Skeletal muscle tissue (tissue), 4 donors: ENCODE results near the gene CCDC34. TPM values are rescaled to one million over a fixed set of nuclear protein-coding genes. Genes with fewer than 3 reads are reported as not detected.

ENCODE experiments used
- H3K27ac ChIP-seq: one replicate; pipeline ENCODE4 v1.7.0; 2013; ENCODE audit warnings: mild to moderate bottlenecking, low read depth, low read length, inconsistent platforms
- H3K27me3 ChIP-seq, 3 donors: one replicate each; pipeline ENCODE4 v1.7.0; 2013; ENCODE audit warnings: low read length in 3 of 3; ENCODE audit not compliant: control insufficient read depth in 3 of 3, insufficient read depth in 3 of 3
- H3K36me3 ChIP-seq, 3 donors: one replicate each; pipeline ENCODE4 v1.7.0; 2013; ENCODE audit warnings: low read length in 3 of 3; ENCODE audit not compliant: control insufficient read depth in 3 of 3, insufficient read depth in 3 of 3
- H3K4me1 ChIP-seq, 3 donors: one replicate each; pipeline ENCODE4 v1.7.0; 2013; ENCODE audit warnings: low read length in 3 of 3, mild to moderate bottlenecking in 3 of 3; ENCODE audit not compliant: control insufficient read depth in 3 of 3, insufficient read depth in 3 of 3
- H3K4me3 ChIP-seq, 3 donors: one replicate each; pipeline ENCODE4 v1.7.0; 2013; ENCODE audit warnings: low read length in 3 of 3
- H3K9ac ChIP-seq, 3 donors: one replicate each; pipeline ENCODE4 v1.7.0; 2013; ENCODE audit warnings: low read length in 3 of 3, mild to moderate bottlenecking in 3 of 3, moderate library complexity in 2 of 3, low read depth in 1 of 3
- H3K9me3 ChIP-seq, 3 donors: one replicate each; pipeline ENCODE4 v1.7.0; 2013; ENCODE audit warnings: low read length in 3 of 3; ENCODE audit not compliant: control insufficient read depth in 3 of 3
- total RNA-seq: library from RNA; depleted of rRNA; stranded (reverse); fragments of >200 nt; gene quantifications from one replicate; pipeline ENCODE4 v1.2.3, GENCODE V29; 2014
- donor health status: Osteomylitis.

The CCDC34 gene
- total RNA-seq, 1 donor from 2014 or later, result 2.1 TPM

DNA sequence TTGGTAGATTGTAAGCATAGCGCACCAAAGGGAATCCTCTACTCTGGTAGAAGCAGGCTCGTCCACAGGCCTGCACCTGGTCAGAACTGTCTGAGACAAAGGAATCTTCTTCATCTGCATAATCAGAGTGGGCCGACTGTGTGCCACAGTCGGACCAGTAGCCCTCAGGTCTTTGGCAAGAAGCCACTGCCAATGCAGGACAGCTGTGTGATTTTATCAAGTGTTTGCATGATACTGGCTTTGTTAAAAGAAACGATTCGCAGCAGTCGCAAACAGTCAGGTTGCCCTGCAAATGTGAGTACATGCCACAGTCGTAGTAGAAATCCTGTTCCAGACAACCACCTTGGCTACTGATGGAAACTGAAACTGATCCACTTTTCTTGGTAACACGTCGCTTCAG is 4.9 kb upstream of the CCDC34 start:
- Histone ChIP-seq H3K4me3 (no peak overlapping the region), H3K9ac (no peak overlapping the region), H3K9me3 (no peaks in the 10 kb centered on the region), H3K4me1 (peaks cover 3 to 6% (median 5%) of the 10 kb centered on the region in 3 donors), H3K36me3 (peaks cover 4 to 12% (median 10%) of the 10 kb centered on the region in 3 donors), H3K27ac (no peak overlapping the region), H3K27me3 (no peaks in the 10 kb centered on the region)

DNA sequence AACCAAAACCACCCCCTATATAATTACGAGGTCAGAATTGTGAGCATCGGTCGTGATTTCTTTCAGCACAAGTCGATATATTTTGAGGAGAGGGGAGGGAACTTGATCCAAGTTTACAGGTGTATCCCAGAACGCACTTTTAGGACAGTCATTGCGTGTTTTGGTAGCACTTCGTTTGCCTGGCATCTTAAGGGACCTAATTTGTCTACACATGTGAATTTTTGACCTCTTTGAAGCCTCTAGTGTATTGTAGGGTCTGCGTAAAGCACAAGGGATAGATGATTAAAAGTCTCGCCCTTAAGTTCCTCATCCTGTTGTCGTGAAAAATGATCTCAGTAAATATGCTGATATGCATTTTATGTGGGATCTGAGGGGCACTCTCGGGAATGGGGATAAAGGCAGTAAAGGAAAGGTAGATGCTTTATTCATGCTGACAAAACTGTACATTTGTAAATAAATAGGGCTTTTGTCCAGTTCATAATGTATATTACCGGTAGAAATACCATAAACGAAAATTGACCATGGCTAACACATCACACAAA is 632 bp upstream of the CCDC34 start:
- H3K27me3 ChIP-seq, result no peaks in the 10 kb centered on the region
- peak overlapping the region; percentile 85 to 89 (median 88) for H3K4me3 ChIP-seq
- H3K27ac ChIP-seq, result no peak overlapping the region
- H3K4me1 ChIP-seq, result peaks cover 11 to 14% (median 13%) of the 10 kb centered on the region in 3 donors
- peak overlapping the region; percentile 79 to 84 (median 79) for H3K9ac ChIP-seq
- no peaks in the 10 kb centered on the region for H3K9me3 ChIP-seq
- H3K36me3 ChIP-seq, result peaks cover 2 to 8% (median 6%) of the 10 kb centered on the region in 3 donors

DNA sequence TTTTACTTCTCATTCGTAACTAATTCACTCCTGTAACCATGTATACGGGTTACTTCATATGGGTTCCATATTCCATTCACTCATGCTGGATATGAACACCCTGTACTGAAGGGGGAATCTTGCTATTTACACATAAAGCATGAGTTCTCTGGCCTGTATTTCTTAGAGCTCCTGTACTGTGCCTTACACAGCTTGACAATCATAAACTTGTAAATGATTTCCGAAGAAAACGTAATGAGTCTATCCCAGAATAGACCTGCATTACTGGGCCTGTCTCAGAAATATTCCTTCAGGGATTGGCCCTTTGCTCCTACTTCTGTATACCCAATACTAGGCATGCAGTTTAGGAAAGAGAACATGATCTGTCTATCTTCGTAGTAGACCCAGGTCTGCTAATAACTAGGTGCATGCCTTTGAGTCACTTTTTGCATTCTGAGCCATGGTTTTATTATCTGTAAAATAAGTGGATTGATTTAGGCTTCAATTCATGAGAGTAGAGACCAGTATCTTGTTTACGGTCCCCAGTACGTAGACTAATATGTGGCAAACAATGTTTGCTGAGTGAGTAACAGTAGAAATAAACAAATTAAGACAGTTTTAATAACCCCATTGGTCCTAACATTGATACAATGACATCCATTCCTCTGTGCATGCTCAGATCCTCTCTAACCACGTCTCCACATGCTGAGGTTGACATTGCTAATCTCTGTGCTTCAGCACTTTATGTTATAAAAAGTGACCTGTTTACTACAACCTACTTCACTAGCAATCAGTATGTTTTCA is 1.2 kb downstream of the CCDC34 start:
- H3K4me1 ChIP-seq, result peaks cover 11 to 14% (median 13%) of the 10 kb centered on the region in 3 donors
- H3K4me3 ChIP-seq, result peak overlapping the region in 1 of 3 donors; percentile 89
- H3K9ac ChIP-seq, result peak overlapping the region in 1 of 3 donors; percentile 84
- H3K9me3 ChIP-seq, result no peaks in the 10 kb centered on the region
- H3K27ac ChIP-seq, result no peak overlapping the region
- H3K27me3 ChIP-seq, result no peaks in the 10 kb centered on the region
- no peaks in the 10 kb centered on the region for H3K36me3 ChIP-seq

DNA sequence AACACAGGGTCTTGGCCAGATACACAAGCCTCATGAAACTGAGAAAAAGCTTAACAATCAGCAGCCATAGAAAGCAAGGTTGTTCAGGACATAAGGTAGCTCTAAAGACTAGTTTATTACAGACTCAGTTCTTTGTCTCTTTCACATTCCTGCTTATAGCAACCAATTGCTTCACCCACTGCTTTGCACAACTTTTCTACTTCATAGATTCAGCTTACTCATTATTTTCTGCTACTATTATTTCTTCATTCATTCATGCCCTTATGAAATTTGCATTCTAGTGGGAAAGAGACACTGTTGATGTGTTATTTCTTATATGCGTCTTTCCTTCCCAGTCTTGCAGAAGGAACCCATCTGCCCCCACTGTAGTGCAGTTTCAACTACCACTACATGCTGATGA is 4.7 kb downstream of the CCDC34 start:
- H3K27me3 ChIP-seq, result no peaks in the 10 kb centered on the region
- H3K9me3 ChIP-seq, result no peaks in the 10 kb centered on the region
- H3K27ac ChIP-seq, result no peak overlapping the region
- H3K4me3 ChIP-seq, result no peak overlapping the region
- no peak overlapping the region for H3K9ac ChIP-seq
- no peaks in the 10 kb centered on the region for H3K36me3 ChIP-seq
- peaks cover 8 to 11% (median 8%) of the 10 kb centered on the region in 3 donors for H3K4me1 ChIP-seq

DNA sequence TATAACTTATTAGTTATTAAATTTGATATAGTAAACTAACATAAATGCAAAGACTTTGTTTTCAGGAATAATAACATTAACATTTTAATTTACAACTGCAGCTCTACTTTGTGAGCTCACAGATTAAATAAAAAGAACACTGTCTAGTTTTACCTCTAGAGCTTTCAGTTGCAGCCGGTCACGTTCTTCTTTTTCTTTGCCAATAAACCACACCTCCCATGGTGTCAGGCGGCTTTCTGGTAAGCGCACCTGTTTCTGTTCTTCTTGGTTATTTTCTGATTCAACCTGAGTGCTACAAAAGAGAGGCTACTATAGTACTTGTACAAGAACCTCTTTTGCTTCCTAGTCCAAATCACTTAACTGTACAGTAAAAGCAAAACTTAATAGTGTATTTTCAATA is 5.8 kb downstream of the CCDC34 start:
- peak overlapping the region in 1 of 3 donors; percentile 40 for H3K9ac ChIP-seq
- H3K4me3 ChIP-seq, result no peak overlapping the region
- no peaks in the 10 kb centered on the region for H3K36me3 ChIP-seq
- no peaks in the 10 kb centered on the region for H3K9me3 ChIP-seq
- H3K27ac ChIP-seq, result no peak overlapping the region
- H3K27me3 ChIP-seq, result no peaks in the 10 kb centered on the region
- peaks cover under 1 to 3% (median 1%) of the 10 kb centered on the region in 3 donors for H3K4me1 ChIP-seq

DNA sequence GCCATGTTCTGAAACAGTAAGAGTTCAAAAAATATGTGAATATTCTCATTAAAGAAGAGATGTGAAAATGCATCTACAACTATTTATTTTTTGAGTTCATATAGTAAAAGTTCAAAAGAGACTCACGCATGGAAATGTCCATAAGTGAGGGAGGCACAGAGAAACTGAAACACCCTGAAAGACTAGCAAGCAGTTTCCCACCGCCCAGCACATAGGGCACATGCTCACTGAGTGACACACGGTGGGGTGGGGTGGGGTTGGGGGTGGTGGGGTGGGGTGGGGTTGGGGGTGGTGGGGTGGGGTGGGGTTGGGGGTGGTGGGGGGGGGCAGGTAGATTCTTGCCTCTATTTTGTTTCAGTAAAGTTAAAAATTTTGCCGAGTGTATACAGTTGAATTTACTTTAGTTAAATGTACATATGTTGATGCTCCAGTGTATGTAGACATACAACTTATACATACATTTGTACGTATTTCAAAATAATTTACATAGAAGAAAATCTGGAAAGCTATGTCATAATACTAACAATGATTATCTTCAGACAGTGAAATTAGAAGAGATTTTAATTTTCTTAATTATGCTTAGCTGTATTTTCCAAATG is 6.3 kb downstream of the CCDC34 start:
- Histone ChIP-seq H3K9ac (no peak overlapping the region), H3K27me3 (no peaks in the 10 kb centered on the region), H3K36me3 (no peaks in the 10 kb centered on the region), H3K27ac (no peak overlapping the region), H3K4me3 (no peak overlapping the region), H3K4me1 (no peaks in the 10 kb centered on the region), H3K9me3 (no peaks in the 10 kb centered on the region)

DNA sequence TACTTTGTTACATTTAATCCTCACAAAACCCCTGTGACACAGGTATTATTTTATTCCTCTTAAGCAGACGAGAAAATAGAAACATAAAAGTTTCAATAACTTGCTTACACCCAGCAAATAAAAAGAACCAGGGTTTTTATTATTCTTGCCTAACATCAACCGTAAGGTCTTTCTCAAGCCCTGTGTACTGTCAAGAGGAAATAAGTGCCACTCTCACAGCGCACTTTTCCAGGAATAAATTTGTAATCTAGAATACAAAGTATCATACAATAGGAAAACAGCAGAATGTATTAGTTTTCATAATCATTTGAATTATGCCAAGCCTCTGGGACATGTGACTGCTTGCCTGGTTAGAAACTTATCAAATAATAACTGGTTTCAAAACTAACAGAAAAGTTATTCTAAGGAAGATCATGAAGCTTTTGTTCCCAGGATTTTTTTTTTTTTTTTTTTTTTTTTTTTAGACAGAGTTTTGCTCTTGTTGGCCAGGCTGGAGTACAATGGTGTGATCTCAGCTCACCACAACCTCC is 7.4 kb downstream of the CCDC34 start:
- H3K4me3 ChIP-seq, result no peak overlapping the region
- H3K27me3 ChIP-seq, result no peaks in the 10 kb centered on the region
- H3K9ac ChIP-seq, result no peak overlapping the region
- no peak overlapping the region for H3K27ac ChIP-seq
- H3K4me1 ChIP-seq, result no peaks in the 10 kb centered on the region
- H3K36me3 ChIP-seq, result no peaks in the 10 kb centered on the region
- H3K9me3 ChIP-seq, result no peaks in the 10 kb centered on the region

DNA sequence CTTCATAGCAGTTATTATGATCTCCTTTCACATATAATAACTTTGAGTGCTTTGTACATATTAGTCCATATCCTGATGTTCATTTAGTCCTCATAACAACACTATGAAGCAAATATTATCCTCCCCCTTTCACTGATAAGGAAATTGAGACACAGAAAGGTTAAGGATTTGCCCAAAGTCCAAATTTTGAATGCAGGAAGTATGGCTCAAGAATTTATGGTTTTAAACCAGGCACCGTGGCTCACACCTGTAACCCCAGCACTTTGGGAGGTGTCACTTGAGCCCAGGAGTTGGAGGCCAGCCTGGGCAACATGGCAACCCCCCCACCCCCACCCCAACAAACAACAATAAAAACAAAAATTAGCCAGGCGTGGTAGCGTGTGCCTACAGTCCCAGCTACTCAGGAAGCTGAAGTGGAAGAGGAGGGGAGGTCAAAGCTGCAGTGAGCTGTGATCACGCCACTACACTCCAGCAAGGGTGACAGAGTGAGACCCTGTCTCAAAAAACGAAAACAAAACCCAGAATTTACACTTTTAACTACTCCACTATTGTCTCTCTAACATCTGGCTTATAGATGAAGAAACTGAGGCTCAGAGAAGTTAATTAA is 8.6 kb downstream of the CCDC34 start:
- no peaks in the 10 kb centered on the region for H3K9me3 ChIP-seq
- no peaks in the 10 kb centered on the region for H3K27me3 ChIP-seq
- H3K36me3 ChIP-seq, result no peaks in the 10 kb centered on the region
- H3K9ac ChIP-seq, result no peak overlapping the region
- H3K27ac ChIP-seq, result no peak overlapping the region
- H3K4me3 ChIP-seq, result no peak overlapping the region
- H3K4me1 ChIP-seq, result no peaks in the 10 kb centered on the region

DNA sequence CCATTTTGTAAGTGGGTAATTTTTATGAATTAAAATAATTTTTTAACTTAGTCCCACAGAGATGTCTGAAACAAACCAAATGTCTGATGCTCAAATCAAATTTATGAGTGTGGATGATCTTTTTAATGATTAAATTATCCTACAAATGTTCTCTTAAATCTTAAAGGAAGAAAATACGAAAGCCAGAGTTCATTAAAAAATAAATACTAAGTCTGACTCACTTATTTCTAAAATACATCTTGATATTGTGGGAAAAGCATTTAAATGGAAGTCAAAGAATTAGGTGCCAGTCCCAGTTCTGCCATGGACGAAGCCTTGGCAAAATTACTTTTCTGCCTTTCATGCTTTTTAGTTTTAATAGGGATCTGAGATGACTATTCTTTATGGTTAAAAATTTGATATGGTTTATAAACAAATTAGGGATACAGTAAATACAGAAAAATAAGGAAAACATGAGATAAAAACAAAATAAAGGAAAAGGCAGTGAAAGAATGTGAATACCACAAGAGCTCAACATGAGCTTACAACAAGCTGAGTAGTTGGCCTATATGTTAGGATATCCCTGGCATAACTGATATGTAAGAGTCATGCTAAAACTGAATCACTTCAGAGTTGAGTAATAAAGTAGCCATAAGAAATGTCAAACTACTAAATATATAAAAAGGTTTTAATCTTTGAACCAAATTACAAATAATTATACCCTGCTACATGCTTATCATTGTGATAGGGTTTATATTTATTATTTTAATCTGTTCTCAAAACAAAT is 9.2 kb downstream of the CCDC34 start:
- H3K4me1 ChIP-seq, result no peaks in the 10 kb centered on the region
- no peaks in the 10 kb centered on the region for H3K9me3 ChIP-seq
- no peak overlapping the region for H3K4me3 ChIP-seq
- no peaks in the 10 kb centered on the region for H3K27me3 ChIP-seq
- H3K27ac ChIP-seq, result no peak overlapping the region
- no peaks in the 10 kb centered on the region for H3K36me3 ChIP-seq
- no peak overlapping the region for H3K9ac ChIP-seq
